IMR-90 (cell line): ENCODE measurements around the gene DIP2C. TPM values are rescaled to one million over a fixed set of nuclear protein-coding genes. Genes with fewer than 3 reads are reported as not detected.

Source experiments
- ATAC-seq: fragments of 200-7000 bp; cut with Tn5 transposase; 2 replicates; pipeline ENCODE4 v1.9.1; 2020; ENCODE audit warnings: low read depth, mild to moderate bottlenecking, moderate library complexity
- BruUV-seq: library from RNA; stranded (reverse); fragments of 400-500 nt; replicated peaks from 2 replicates; lab custom pipeline; 2021; lab: Mats Ljungman, UMichigan
- CTCF ChIA-PET: fragments of 300-600 bp; formaldehyde crosslinking; extraction: SDS; loops from one replicate; lab custom pipeline; 2021; ENCODE audit warnings: antibody characterized with exemption; lab: Yijun Ruan, JAX
- POLR2A ChIA-PET: fragments of 300-600 bp; sonication (Branson Sonifier 250); formaldehyde crosslinking; loops from one replicate; lab custom pipeline; 2022; ENCODE audit warnings: antibody characterized with exemption; ENCODE audit not compliant: unreplicated experiment; lab: Charles Lee
- DNase-seq: peaks from one replicate; pipeline ENCODE4 v3.0.0; 2013
- H2AFZ ChIP-seq: replicated peaks from 2 replicates; pipeline ENCODE3; 2013; ENCODE audit warnings: low read length, mild to moderate bottlenecking; ENCODE audit not compliant: poor library complexity
- H2AK5ac ChIP-seq: 2 replicates; pipeline ENCODE4 v1.6.1; 2013; ENCODE audit warnings: low read depth, low read length, inconsistent platforms
- H2AK9ac ChIP-seq: replicated peaks from 2 replicates; pipeline ENCODE3; 2013; ENCODE audit warnings: mild to moderate bottlenecking, low read depth, low read length, moderate library complexity; ENCODE audit not compliant: poor library complexity
- H2BK120ac ChIP-seq: 2 replicates; pipeline ENCODE4 v1.6.1; 2013; ENCODE audit warnings: low read depth, low read length, inconsistent platforms
- H2BK15ac ChIP-seq: 3 replicates; pipeline ENCODE4 v1.6.1; 2013; ENCODE audit warnings: low read depth, low read length, inconsistent platforms
- H2BK20ac ChIP-seq: 2 replicates; pipeline ENCODE4 v1.6.1; 2013; ENCODE audit warnings: low read depth, mild to moderate bottlenecking, inconsistent platforms, low read length, moderate library complexity
- H2BK5ac ChIP-seq: 2 replicates; pipeline ENCODE4 v1.6.1; 2013; ENCODE audit warnings: mild to moderate bottlenecking, low read depth, low read length, inconsistent platforms; ENCODE audit not compliant: poor library complexity, severe bottlenecking
- H3K14ac ChIP-seq: replicated peaks from 2 replicates; pipeline ENCODE4 v1.6.1; 2013; ENCODE audit warnings: low read depth, low read length, inconsistent platforms
- H3K18ac ChIP-seq: 2 replicates; pipeline ENCODE4 v1.6.1; 2013; ENCODE audit warnings: low read depth, low read length, control low read depth
- H3K23ac ChIP-seq: 2 replicates; pipeline ENCODE4 v1.6.1; 2013; ENCODE audit warnings: low read depth, low read length, inconsistent platforms
- H3K27ac ChIP-seq: 2 replicates; pipeline ENCODE4 v1.5.1; 2013; ENCODE audit warnings: mild to moderate bottlenecking, control low read depth, low read length; ENCODE audit not compliant: insufficient read depth
- H3K27me3 ChIP-seq: 2 replicates; pipeline ENCODE4 v1.6.1; 2013; ENCODE audit warnings: low read length; ENCODE audit not compliant: control insufficient read depth, insufficient read depth
- H3K36me3 ChIP-seq: 2 replicates; pipeline ENCODE4 v1.6.1; 2013; ENCODE audit warnings: low read length, mixed read lengths; ENCODE audit not compliant: control insufficient read depth, insufficient read depth
- H3K4ac ChIP-seq: 2 replicates; pipeline ENCODE4 v1.6.1; 2013; ENCODE audit warnings: low read depth, low read length, inconsistent platforms
- H3K4me1 ChIP-seq: 2 replicates; pipeline ENCODE4 v1.6.1; 2013; ENCODE audit warnings: low read length, mixed read lengths; ENCODE audit not compliant: control insufficient read depth, insufficient read depth
- H3K4me2 ChIP-seq: 2 replicates; pipeline ENCODE4 v1.6.1; 2013; ENCODE audit warnings: low read depth, mild to moderate bottlenecking, control low read depth, low read length, moderate library complexity
- H3K4me3 ChIP-seq: 2 replicates; pipeline ENCODE4 v1.5.1; 2013; ENCODE audit warnings: low read depth, mild to moderate bottlenecking, control low read depth, low read length, moderate library complexity; ENCODE audit not compliant: insufficient read depth
- H3K56ac ChIP-seq: 2 replicates; pipeline ENCODE4 v1.6.1; 2013; ENCODE audit warnings: low read length, inconsistent platforms; ENCODE audit not compliant: insufficient read depth; ENCODE audit errors: extremely low read depth
- H3K79me1 ChIP-seq, 2 experiments: 2 replicates each; pipeline ENCODE4 v1.6.1; 2013; ENCODE audit warnings: low read length in 2 of 2, inconsistent platforms in 1 of 2, low read depth in 1 of 2
- H3K9ac ChIP-seq: 2 replicates; pipeline ENCODE4 v1.6.1; 2013; ENCODE audit warnings: low read depth, low read length, control low read depth
- H3K9me1 ChIP-seq: 2 replicates; pipeline ENCODE4 v1.6.1; 2013; ENCODE audit warnings: low read length, inconsistent platforms; ENCODE audit not compliant: insufficient read depth
- H3K9me3 ChIP-seq: 2 replicates; pipeline ENCODE4 v1.6.1; 2013; ENCODE audit warnings: low read length; ENCODE audit not compliant: control insufficient read depth, insufficient read depth
- H4K20me1 ChIP-seq: 2 replicates; pipeline ENCODE4 v1.6.1; 2013; ENCODE audit warnings: low read length, inconsistent platforms; ENCODE audit not compliant: insufficient read depth
- H4K5ac ChIP-seq: 2 replicates; pipeline ENCODE4 v1.6.1; 2013; ENCODE audit warnings: mild to moderate bottlenecking, low read depth, low read length, control low read depth
- H4K8ac ChIP-seq, 2 experiments: 2 replicates each; pipeline ENCODE4 v1.6.1; 2013; ENCODE audit warnings: low read depth in 2 of 2, low read length in 2 of 2, control low read depth in 1 of 2, inconsistent platforms in 1 of 2
- H4K91ac ChIP-seq: 2 replicates; pipeline ENCODE4 v1.6.1; 2013; ENCODE audit warnings: low read depth, low read length, inconsistent platforms; ENCODE audit not compliant: insufficient read depth
- CTCF ChIP-seq: conservative IDR thresholded peaks from 2 replicates; pipeline ENCODE4 v1.5.1; 2012; ENCODE audit warnings: mild to moderate bottlenecking, low read depth, low read length, improper control_type of control experiment
- FOS ChIP-seq: fragments of 150-350 bp; IDR thresholded peaks from 2 replicates; pipeline ENCODE4 v1.6.1; 2016; ENCODE audit warnings: low read depth, low read length
- MAZ ChIP-seq: IDR thresholded peaks from 2 replicates; pipeline ENCODE4 v1.6.1; 2012; ENCODE audit warnings: low read depth, mild to moderate bottlenecking, low read length, improper control_type of control experiment, moderate library complexity, borderline replicate concordance
- MXI1 ChIP-seq: IDR thresholded peaks from 2 replicates; pipeline ENCODE4 v1.6.1; 2012; ENCODE audit warnings: low read depth, mild to moderate bottlenecking, low read length, moderate library complexity, borderline replicate concordance
- POLR2A ChIP-seq: IDR thresholded peaks from 2 replicates; pipeline ENCODE4 v1.6.1; 2012; ENCODE audit warnings: mild to moderate bottlenecking, low read depth, low read length
- SMC3 ChIP-seq: fragments of 150-350 bp; IDR thresholded peaks from 2 replicates; pipeline ENCODE4 v1.6.1; 2016; ENCODE audit warnings: low read depth, mild to moderate bottlenecking, antibody characterized with exemption, low read length, moderate library complexity
- USF2 ChIP-seq: fragments of 150-350 bp; IDR thresholded peaks from 2 replicates; pipeline ENCODE4 v1.6.1; 2017; ENCODE audit warnings: mild to moderate bottlenecking, antibody characterized with exemption, low read length, low read depth
- WGBS, 2 experiments: methylation state at CpG; one replicate each; pipeline versions ENCODE4 v1.1.5 to v1.1.7; 2013; ENCODE audit warnings: missing lambda C conversion rate in 2 of 2; ENCODE audit not compliant: insufficient read length in 1 of 2; ENCODE audit errors: extremely low coverage in 2 of 2; 5-methylcytosine and 5-hydroxymethylcytosine counted together
- dilution Hi-C: fragments of 300-500 bp; cut with HindIII; formaldehyde crosslinking; loops from one replicate; pipeline ENCODE4 v1.14.3; 2018; ENCODE audit warnings: low sequenced_read_pairs; ENCODE audit not compliant: unreplicated experiment
- in situ Hi-C: fragments of 300-500 bp; cut with MboI; formaldehyde crosslinking; loops from 3 replicates; pipeline ENCODE4 v1.14.3; 2019; ENCODE audit warnings: low sequenced_read_pairs, inconsistent platforms, mixed read lengths
- intact Hi-C: fragments of 100-400 bp; cut with micrococcal nuclease; formaldehyde crosslinking; loops from 2 replicates; pipeline ENCODE4 v1.10.0; 2022
- polyA plus RNA-seq, 3 experiments: library from polyadenylated mRNA; depleted of rRNA; stranded (reverse); fragments of >200 nt; gene quantifications; 2 replicates each; pipeline ENCODE4 v1.2.3, GENCODE V29; 2012; ENCODE audit warnings: low replicate concordance in 1 of 3
- total RNA-seq: library from RNA; depleted of rRNA; stranded (reverse); fragments of >200 nt; gene quantifications from 2 replicates; pipeline ENCODE4 v1.2.3, GENCODE V29; 2012
- TF ChIP-seq, protein P1 (sequence below): fragments of 150-350 bp; IDR thresholded peaks from 2 replicates; pipeline ENCODE4 v1.6.1; 2016; ENCODE audit warnings: low read depth, mild to moderate bottlenecking, low read length, moderate library complexity, borderline replicate concordance

Gene DIP2C
- total and polyA plus RNA-seq, 2 of the 4 experiments (the other 2 are of a cell fraction), result 8.6 to 17.3 TPM

GRCh38 chr10:565146-565545 lies 124.3 kb downstream of the DIP2C start:
- H3K36me3 ChIP-seq, result no peaks in the 10 kb centered on the region
- no peak overlapping the region for H2BK20ac ChIP-seq
- WGBS, 2 experiments, result 83% methylated on average over 1 of the region's 5 CpGs; no CpG with 5 or more reads in 1 of the 2 experiments
- no peak overlapping the region for H3K4me2 ChIP-seq
- no peak overlapping the region for H4K8ac ChIP-seq
- no peak overlapping the region for H3K4ac ChIP-seq
- ATAC-seq, result no peak
- no peak overlapping the region for H3K4me3 ChIP-seq
- in situ Hi-C loops (no loop called here), dilution Hi-C loops (no loop called here), intact Hi-C loops (no loop called here)
- no peak overlapping the region for H2AK9ac ChIP-seq
- no peak overlapping the region for H2AK5ac ChIP-seq
- H3K27ac ChIP-seq, result no peak overlapping the region
- no peak overlapping the region for H3K18ac ChIP-seq
- no peak overlapping the region for H2BK120ac ChIP-seq
- no TSS peak for BruUV-seq
- TF ChIP-seq SMC3 (no peak), CTCF (no peak), USF2 (no peak), MAZ (no peak), FOS (no peak), MXI1 (no peak), POLR2A (no peak)
- TF ChIP-seq, protein P1, sequence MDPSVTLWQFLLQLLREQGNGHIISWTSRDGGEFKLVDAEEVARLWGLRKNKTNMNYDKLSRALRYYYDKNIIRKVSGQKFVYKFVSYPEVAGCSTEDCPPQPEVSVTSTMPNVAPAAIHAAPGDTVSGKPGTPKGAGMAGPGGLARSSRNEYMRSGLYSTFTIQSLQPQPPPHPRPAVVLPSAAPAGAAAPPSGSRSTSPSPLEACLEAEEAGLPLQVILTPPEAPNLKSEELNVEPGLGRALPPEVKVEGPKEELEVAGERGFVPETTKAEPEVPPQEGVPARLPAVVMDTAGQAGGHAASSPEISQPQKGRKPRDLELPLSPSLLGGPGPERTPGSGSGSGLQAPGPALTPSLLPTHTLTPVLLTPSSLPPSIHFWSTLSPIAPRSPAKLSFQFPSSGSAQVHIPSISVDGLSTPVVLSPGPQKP, result no peak
- no peak overlapping the region for H2BK5ac ChIP-seq
- no peak overlapping the region for H4K5ac ChIP-seq
- no peak overlapping the region for H3K14ac ChIP-seq
- no peak overlapping the region for H3K56ac ChIP-seq
- no peak overlapping the region for H2AFZ ChIP-seq
- CTCF ChIA-PET, result no interaction called here
- H3K9me3 ChIP-seq, result peaks cover 10% of the 10 kb centered on the region
- H3K9me1 ChIP-seq, result peaks cover 21% of the 10 kb centered on the region
- no peak overlapping the region for H3K23ac ChIP-seq
- no peak overlapping the region for H4K91ac ChIP-seq
- H3K4me1 ChIP-seq, result peaks cover 2% of the 10 kb centered on the region; the same call in 1 of the 2 replicates
- H4K20me1 ChIP-seq, result peaks cover 93% of the 10 kb centered on the region
- DNase-seq, result no peak
- H3K79me1 ChIP-seq, result peaks cover 51 to 93% of the 10 kb centered on the region in 2 experiments
- POLR2A ChIA-PET, result no interaction called here
- H2BK15ac ChIP-seq, result no peak overlapping the region
- H3K27me3 ChIP-seq, result no peaks in the 10 kb centered on the region
- H3K9ac ChIP-seq, result no peak overlapping the region
